GM19467 (cell line): ENCODE measurements around the gene ZNF385A.

Source experiments
- ATAC-seq: cut with Tn5 transposase; IDR thresholded peaks from one replicate; pipeline ENCODE4 v1.9.1; 2021; ENCODE audit warnings: mild to moderate bottlenecking, moderate library complexity; ENCODE audit not compliant: unreplicated experiment

The ZNF385A gene

GRCh38 chr12:54393743-54394142 is 9.2 kb upstream of the ZNF385A start:
- no peak for ATAC-seq

GRCh38 chr12:54393207-54393609 is 8.7 kb upstream of the ZNF385A start:
- ATAC-seq = no peak

GRCh38 chr12:54392485-54393206 is 8.1 kb upstream of the ZNF385A start:
- no peak for ATAC-seq

- no peak for ATAC-seq
Measured at GRCh38 chr12:54390668-54391551, 6.4 kb upstream of the ZNF385A start.

GRCh38 chr12:54390176-54390667 is 5.7 kb upstream of the ZNF385A start:
- ATAC-seq = no peak

- ATAC-seq = no peak
Measured at GRCh38 chr12:54389607-54390175, 5.2 kb upstream of the ZNF385A start.

GRCh38 chr12:54389134-54389508 is 4.6 kb upstream of the ZNF385A start:
- no peak for ATAC-seq

GRCh38 chr12:54388237-54389133 is 4.0 kb upstream of the ZNF385A start:
- no peak for ATAC-seq

- no peak for ATAC-seq
Measured at GRCh38 chr12:54387114-54387467, 2.6 kb upstream of the ZNF385A start.

GRCh38 chr12:54386403-54387113 is 2.0 kb upstream of the ZNF385A start:
- ATAC-seq = no peak

GRCh38 chr12:54385251-54385914 is 850 bp upstream of the ZNF385A start:
- ATAC-seq = peak; percentile 48

GRCh38 chr12:54383041-54383609 is 1.4 kb downstream of the ZNF385A start:
- no peak for ATAC-seq

- no peak for ATAC-seq
Measured at GRCh38 chr12:54381136-54381535, 3.4 kb downstream of the ZNF385A start.

GRCh38 chr12:54379398-54380201 is 4.9 kb downstream of the ZNF385A start:
- ATAC-seq = peak; percentile 68

GRCh38 chr12:54378796-54379397 is 5.6 kb downstream of the ZNF385A start:
- ATAC-seq = no peak

GRCh38 chr12:54377797-54378515 is 6.6 kb downstream of the ZNF385A start:
- no peak for ATAC-seq

- ATAC-seq = no peak
Measured at GRCh38 chr12:54377007-54377406, 7.5 kb downstream of the ZNF385A start.
